GM12875 (cell line): Measurements from ENCODE around the gene OR1B1.

Experiments used
- H3K4me3 ChIP-seq: one replicate; pipeline ENCODE4 v1.5.1; 2011; ENCODE audit warnings: low read depth, low read length, control low read depth
- CTCF ChIP-seq: IDR thresholded peaks from 2 replicates; pipeline ENCODE4 v1.5.1; 2011; ENCODE audit warnings: low read depth, mild to moderate bottlenecking, control low read depth, inconsistent platforms, low read length, moderate library complexity, borderline replicate concordance; ENCODE audit not compliant: insufficient read depth

The OR1B1 gene

GRCh38 chr9:122657527-122657926, at the start of gene OR1B1:
TSS of gene OR1B1 (minus strand) at chr9:122657627.
- H3K4me3 ChIP-seq, result no peak within 1 kb of the TSS
- TF ChIP-seq CTCF, result no peak

- no peak for TF ChIP-seq CTCF
- H3K4me3 ChIP-seq, result no peak overlapping the region
Observed at GRCh38 chr9:122695696-122696095, 38.3 kb upstream of the OR1B1 start.

DNA sequence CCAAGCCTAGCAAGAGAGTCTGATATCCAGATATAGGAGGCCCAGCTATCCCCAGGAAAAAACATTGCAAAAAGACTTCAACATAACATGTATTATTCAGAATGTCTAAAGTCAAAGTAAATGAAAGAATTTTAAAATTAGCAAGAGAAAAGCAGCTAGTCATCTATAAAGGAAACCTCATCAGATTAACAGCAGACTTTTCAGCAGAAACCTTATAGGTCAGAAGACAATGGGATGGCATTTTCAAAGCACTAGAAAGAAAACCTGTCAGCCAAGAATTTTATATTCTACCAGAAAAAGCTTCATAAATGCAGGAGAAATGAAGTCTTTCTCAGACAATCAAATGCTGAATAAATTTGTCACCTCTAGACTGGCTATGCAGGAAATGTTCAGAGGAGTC, 27.4 kb upstream of the OR1B1 start:
- no peak overlapping the region for H3K4me3 ChIP-seq
- no peak for TF ChIP-seq CTCF

DNA sequence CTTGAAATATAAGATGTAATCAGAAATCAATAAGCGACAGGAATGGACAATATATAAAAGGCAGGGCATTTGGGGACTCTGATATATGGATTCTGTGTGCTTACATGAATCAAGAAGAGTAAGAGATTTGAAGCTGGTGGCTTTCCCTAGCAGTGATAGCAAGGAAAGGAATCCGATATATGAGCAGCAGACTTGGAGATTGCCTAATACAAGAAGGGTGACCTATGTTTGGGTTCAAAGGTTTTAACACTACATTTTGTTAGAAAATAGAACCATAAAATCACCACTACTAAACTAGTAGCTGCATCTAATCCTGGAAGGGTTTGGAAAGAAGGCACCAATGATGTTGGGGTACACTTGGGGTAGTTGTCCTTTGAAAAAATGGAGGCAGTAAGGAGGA, 15.1 kb upstream of the OR1B1 start:
- no peak overlapping the region for H3K4me3 ChIP-seq
- no peak for TF ChIP-seq CTCF

DNA sequence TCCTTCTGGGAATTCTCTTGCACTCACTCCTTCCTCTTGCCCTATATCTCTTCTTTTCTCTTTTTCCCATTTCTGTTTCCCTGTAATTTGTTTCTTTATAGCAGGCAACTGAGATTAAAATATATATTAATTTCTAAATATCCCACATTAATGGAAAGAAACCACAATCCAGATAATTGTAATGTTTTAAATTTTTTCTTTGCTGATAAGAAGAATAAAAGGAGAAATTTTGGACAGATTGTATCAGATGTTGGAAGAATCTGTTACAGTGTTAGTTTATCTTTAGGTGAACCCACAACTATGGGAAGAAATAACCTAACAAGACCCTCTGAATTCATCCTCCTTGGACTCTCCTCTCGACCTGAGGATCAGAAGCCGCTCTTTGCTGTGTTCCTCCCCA, 4.0 kb upstream of the OR1B1 start, which contains the start of gene OR1L1:
Gene OR1L1 (plus strand): TSS at position 301 of the 400 bp plus-strand sequence. CDS start 0 bp downstream, at position 301.
- no peak within 1 kb of the TSS for H3K4me3 ChIP-seq
- TF ChIP-seq CTCF, result no peak

DNA sequence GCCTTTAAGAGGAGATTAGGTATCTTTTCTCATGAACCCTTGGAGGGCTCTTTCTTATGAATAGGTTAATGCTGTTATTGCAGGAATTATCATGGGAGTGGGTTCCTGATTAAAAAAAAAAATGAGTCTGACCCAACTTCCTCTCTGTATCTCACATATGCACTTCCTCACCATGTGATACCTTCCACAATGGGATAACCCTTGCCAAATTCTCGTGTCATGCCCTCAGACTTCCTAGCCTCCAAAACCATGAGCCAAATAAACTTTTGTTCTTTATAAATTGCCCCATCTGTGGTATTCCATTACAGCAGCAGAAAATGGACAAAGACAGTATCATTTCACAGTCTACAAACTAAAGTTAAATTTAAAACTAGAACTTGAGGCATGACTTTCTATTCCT, 1.0 kb downstream of the OR1B1 start:
- H3K4me3 ChIP-seq, result no peak overlapping the region
- no peak for TF ChIP-seq CTCF

DNA sequence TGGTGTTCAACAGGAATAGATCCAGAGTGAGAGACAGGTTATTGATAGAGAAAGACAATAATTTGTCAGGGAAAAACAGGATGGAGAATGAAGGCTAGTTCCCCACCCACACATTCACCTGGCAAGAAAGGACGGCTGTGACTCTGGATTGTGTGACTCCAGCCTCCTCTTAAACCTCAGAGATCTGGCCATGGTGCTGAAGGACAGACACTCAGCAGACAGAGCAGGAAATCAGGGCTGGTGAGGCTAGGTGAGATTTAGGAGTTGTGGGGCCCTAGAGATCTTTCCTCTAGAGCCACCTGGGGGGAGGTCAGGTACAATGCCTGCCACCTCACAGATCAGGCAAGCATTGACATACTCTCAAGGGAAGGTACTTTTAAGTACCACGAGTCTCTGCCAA, 15.2 kb downstream of the OR1B1 start:
- no peak overlapping the region for H3K4me3 ChIP-seq
- TF ChIP-seq CTCF, result no peak
